ENCODE measurements around the gene SRGAP1. TPM values are rescaled to one million over a fixed set of nuclear protein-coding genes. Genes with fewer than 3 reads are reported as not detected.

SRGAP1 gene
- total RNA-seq, 6 experiments from 2014 or later: 1.3 to 5.0 (median 3.0) TPM

DNA sequence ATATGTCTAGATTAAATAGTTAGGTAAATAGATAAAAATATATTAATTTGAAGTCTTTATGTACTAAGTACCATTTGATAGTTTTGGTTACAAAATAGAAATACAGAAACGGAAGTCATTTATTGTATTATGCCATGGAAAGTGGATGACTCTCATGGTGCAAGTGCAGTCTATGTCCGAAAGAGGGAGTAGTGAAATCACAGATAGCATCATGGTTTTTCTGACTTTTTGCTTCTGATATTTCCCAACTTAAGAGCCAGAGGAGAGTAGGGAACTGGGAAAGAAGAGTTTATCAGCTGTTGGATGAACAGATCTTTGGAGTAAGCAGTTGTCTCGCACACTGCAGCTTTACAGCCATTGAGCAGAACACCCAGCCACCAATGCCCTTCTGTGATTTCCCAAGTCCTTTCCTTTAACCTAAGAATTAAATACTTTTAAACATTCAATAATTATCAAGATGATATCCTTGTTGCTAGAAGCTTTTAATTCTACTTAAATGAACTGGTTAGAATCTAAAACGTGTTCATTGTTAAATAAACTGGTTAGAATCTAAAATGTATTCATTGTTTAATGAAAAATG lies 18.4 kb upstream of the SRGAP1 start:
- Histone ChIP-seq H3K4me1 (no peaks in the 10 kb centered on the region), H3K27ac (no peak overlapping the region), H3K27me3 (no peaks in the 10 kb centered on the region), H3K9me3 (no peaks in the 10 kb centered on the region), H3K4me3 (no peak overlapping the region), H3K36me3 (no peaks in the 10 kb centered on the region)
- intact Hi-C loops (cut with DNase I): no loop called here
- no peak for TF ChIP-seq POLR2A (IDR thresholded peaks at IDR 0.05)
- TF ChIP-seq, protein P1, sequence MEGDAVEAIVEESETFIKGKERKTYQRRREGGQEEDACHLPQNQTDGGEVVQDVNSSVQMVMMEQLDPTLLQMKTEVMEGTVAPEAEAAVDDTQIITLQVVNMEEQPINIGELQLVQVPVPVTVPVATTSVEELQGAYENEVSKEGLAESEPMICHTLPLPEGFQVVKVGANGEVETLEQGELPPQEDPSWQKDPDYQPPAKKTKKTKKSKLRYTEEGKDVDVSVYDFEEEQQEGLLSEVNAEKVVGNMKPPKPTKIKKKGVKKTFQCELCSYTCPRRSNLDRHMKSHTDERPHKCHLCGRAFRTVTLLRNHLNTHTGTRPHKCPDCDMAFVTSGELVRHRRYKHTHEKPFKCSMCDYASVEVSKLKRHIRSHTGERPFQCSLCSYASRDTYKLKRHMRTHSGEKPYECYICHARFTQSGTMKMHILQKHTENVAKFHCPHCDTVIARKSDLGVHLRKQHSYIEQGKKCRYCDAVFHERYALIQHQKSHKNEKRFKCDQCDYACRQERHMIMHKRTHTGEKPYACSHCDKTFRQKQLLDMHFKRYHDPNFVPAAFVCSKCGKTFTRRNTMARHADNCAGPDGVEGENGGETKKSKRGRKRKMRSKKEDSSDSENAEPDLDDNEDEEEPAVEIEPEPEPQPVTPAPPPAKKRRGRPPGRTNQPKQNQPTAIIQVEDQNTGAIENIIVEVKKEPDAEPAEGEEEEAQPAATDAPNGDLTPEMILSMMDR (IDR thresholded peaks at IDR 0.05): peak; percentile 71 to 80 (median 77)
- WGBS (ENCODE audit: insufficient coverage, low coverage, low lambda C conversion rate, missing lambda C conversion rate): 11% methylated on average over 4 of the region's 4 CpGs
- ATAC-seq: peak; percentile 87 to 95 (median 89)
- DNase-seq: no peak

DNA sequence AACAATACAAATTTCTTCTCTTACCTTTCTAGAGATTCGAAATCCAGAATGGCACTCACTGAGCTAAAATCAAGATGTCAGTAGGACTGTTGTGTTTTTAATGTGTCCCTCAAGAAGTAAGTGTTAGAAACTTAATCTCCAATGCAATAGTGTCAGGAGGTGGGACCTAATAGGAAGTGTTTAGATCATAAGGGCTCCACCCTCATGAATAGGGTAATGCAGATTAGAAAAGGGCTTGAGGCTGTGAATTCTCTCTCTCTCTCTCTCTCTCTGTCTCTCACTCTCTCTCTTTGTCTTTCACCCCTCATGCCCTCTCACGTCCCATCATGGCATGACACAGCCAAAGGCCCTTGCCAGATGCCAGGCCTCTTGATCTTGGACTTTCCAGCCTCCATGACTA lies 15.6 kb upstream of the SRGAP1 start:
- no peak for DNase-seq
- Histone ChIP-seq H3K4me3 (no peak overlapping the region), H3K27ac (no peak overlapping the region), H3K4me1 (no peaks in the 10 kb centered on the region), H3K9me3 (no peaks in the 10 kb centered on the region), H3K36me3 (no peaks in the 10 kb centered on the region), H3K27me3 (no peaks in the 10 kb centered on the region)
- 100% methylated on average over 1 of the region's 2 CpGs for WGBS (ENCODE audit: insufficient coverage, low coverage, low lambda C conversion rate, missing lambda C conversion rate)
- intact Hi-C loops (cut with DNase I): no loop called here
- TF ChIP-seq, protein P1 (IDR thresholded peaks at IDR 0.05): no peak
- no peak for TF ChIP-seq POLR2A (IDR thresholded peaks at IDR 0.05)
- ATAC-seq: no peak

DNA sequence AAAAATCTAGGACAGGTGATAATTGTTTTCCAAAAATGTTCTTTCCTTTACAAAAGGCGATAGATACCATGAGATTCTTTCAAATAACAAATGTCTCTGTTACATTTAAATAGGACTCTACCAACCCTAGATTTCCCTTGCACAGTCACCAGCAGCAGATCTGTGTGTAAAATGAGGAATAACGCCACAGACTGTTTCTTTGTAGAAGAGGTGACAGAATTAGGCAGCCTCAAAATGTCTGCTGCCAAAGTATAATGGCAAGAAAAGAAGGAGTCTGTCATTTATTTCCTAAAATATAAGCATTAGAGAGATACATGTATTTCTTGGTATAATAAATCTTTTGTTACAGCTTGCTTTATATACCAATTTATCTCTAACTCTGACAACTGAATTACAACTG lies 8.5 kb upstream of the SRGAP1 start:
- Histone ChIP-seq H3K9me3 (no peaks in the 10 kb centered on the region), H3K4me3 (no peak overlapping the region), H3K27ac (no peak overlapping the region), H3K36me3 (no peaks in the 10 kb centered on the region), H3K27me3 (no peaks in the 10 kb centered on the region), H3K4me1 (no peaks in the 10 kb centered on the region)
- 90% methylated on average over 2 of the region's 2 CpGs for WGBS (ENCODE audit: insufficient coverage, low coverage, low lambda C conversion rate, missing lambda C conversion rate)
- intact Hi-C loops (cut with DNase I): loop anchor here (5.0 to 10.0 kb wide), 2 partner anchors 349 to 421 kb away; no protein-coding TSS in a partner anchor
- TF ChIP-seq, protein P1 (IDR thresholded peaks at IDR 0.05): no peak
- no peak for TF ChIP-seq POLR2A (IDR thresholded peaks at IDR 0.05)
- DNase-seq: no peak
- ATAC-seq: no peak

DNA sequence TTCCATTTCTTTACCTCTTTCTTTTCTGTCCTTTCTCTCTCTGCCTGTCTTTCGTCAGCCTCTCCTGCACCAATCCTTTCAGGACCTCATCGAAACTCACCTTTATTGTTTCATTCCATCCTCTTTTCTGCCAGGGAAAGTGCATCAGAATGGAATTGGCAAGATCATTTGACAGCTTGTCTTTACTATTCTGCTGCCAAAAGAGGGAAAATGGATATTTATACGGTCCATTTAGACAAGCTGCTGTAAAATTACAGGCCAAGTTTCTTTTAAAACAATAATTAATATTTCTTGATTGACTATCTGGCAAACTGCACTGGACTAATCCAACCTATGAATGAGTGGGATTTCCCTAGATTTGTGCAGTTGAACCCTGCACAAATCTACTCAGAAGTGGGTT lies 7.6 kb upstream of the SRGAP1 start:
- H3K4me3 ChIP-seq: no peak overlapping the region
- DNase-seq (no peak), ATAC-seq (no peak)
- H3K36me3 ChIP-seq: no peaks in the 10 kb centered on the region
- H3K27ac ChIP-seq: no peak overlapping the region
- no peaks in the 10 kb centered on the region for H3K9me3 ChIP-seq
- TF ChIP-seq, protein P1 (IDR thresholded peaks at IDR 0.05): no peak
- no peak for TF ChIP-seq POLR2A (IDR thresholded peaks at IDR 0.05)
- no peaks in the 10 kb centered on the region for H3K27me3 ChIP-seq
- H3K4me1 ChIP-seq: no peaks in the 10 kb centered on the region
- intact Hi-C loops (cut with DNase I): loop anchor here (5.0 to 10.0 kb wide), 2 partner anchors 348 to 420 kb away; no protein-coding TSS in a partner anchor
- 82% methylated on average over 3 of the region's 3 CpGs for WGBS (ENCODE audit: insufficient coverage, low coverage, low lambda C conversion rate, missing lambda C conversion rate)

Data from right lobe of liver (tissue), 6 donors.